Uterus (tissue), 2 donors: ENCODE measurements around the gene PTEN.

Experiments used
- POLR2A ChIP-seq, 2 donors: fragments of 450-650 bp; IDR thresholded peaks; one replicate each; pipeline ENCODE4 v1.6.1; 2016; ENCODE audit warnings: antibody characterized with exemption in 2 of 2, mild to moderate bottlenecking in 1 of 2, moderate library complexity in 1 of 2
- TF ChIP-seq, protein P1 (sequence below), 4 experiments: fragments of 200-600 bp in 2 of 4; fragments of 450-650 bp in 2 of 4; sonication (generic) in 2 of 4; IDR thresholded peaks; one replicate each; pipeline ENCODE4 v1.5.1; 2016 to 2019; ENCODE audit warnings: antibody characterized with exemption in 4 of 4, mild to moderate bottlenecking in 2 of 4, moderate library complexity in 1 of 4

GRCh38 chr10:87829986-87830729, 33.3 kb upstream of the PTEN start:
- TF ChIP-seq, protein P1, sequence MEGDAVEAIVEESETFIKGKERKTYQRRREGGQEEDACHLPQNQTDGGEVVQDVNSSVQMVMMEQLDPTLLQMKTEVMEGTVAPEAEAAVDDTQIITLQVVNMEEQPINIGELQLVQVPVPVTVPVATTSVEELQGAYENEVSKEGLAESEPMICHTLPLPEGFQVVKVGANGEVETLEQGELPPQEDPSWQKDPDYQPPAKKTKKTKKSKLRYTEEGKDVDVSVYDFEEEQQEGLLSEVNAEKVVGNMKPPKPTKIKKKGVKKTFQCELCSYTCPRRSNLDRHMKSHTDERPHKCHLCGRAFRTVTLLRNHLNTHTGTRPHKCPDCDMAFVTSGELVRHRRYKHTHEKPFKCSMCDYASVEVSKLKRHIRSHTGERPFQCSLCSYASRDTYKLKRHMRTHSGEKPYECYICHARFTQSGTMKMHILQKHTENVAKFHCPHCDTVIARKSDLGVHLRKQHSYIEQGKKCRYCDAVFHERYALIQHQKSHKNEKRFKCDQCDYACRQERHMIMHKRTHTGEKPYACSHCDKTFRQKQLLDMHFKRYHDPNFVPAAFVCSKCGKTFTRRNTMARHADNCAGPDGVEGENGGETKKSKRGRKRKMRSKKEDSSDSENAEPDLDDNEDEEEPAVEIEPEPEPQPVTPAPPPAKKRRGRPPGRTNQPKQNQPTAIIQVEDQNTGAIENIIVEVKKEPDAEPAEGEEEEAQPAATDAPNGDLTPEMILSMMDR (IDR thresholded peaks at IDR 0.05), result no peak
- TF ChIP-seq POLR2A (IDR thresholded peaks at IDR 0.05), result no peak
